Measurements from ENCODE around the gene APELA. TPM values are rescaled to one million over a fixed set of nuclear protein-coding genes. Genes with fewer than 3 reads are reported as not detected.
"Not testable (repeated sequence)": the region's sequence is repeated elsewhere in the genome, so short reads cannot be mapped to it uniquely, and the experiment has no call there.

APELA gene
- total RNA-seq, 4 donors from 2014 or later = 0.22 to 0.51 TPM; not detected in 2

GRCh38 chr4:164924670-164925238, 47.8 kb downstream of the APELA start:
- H3K4me3 ChIP-seq (ENCODE audit: low read depth, poor library complexity, severe bottlenecking) = no peak overlapping the region
- WGBS, 2 donors = 63 to 68% methylated on average over 3 of the region's 3 CpGs
- TF ChIP-seq CTCF (IDR thresholded peaks at IDR 0.05) = no peak
- TF ChIP-seq POLR2A (IDR thresholded peaks at IDR 0.05) = no peak
- intact Hi-C loops (cut with DNase I; ENCODE audit: low total_unique reads) = no loop called here
- no peak for DNase-seq (ENCODE audit: low spot score in 2 of 2)

GRCh38 chr4:164926301-164926700, 49.3 kb downstream of the APELA start:
- intact Hi-C loops (cut with DNase I; ENCODE audit: low total_unique reads) = no loop called here
- WGBS, 2 donors = 23 to 25% methylated on average over 2 of the region's 2 CpGs
- no peak overlapping the region for H3K4me3 ChIP-seq (ENCODE audit: low read depth, poor library complexity, severe bottlenecking)
- TF ChIP-seq POLR2A (IDR thresholded peaks at IDR 0.05) = no peak
- no peak for TF ChIP-seq CTCF (IDR thresholded peaks at IDR 0.05)
- DNase-seq (ENCODE audit: low spot score in 2 of 2) = peak in 1 of 2 donors; percentile 48

GRCh38 chr4:164927101-164927500, 50.1 kb downstream of the APELA start:
- WGBS, 2 donors = 33 to 45% methylated on average over 2 of the region's 2 CpGs
- DNase-seq (ENCODE audit: low spot score in 2 of 2); intact Hi-C loops (cut with DNase I; ENCODE audit: low total_unique reads); H3K4me3 ChIP-seq (ENCODE audit: low read depth, poor library complexity, severe bottlenecking): not testable (repeated sequence)

GRCh38 chr4:164930647-164931046, 53.7 kb downstream of the APELA start:
- intact Hi-C loops (cut with DNase I; ENCODE audit: low total_unique reads) = no loop called here
- WGBS, 2 donors = 77 to 85% methylated on average over 5 of the region's 5 CpGs
- TF ChIP-seq CTCF (IDR thresholded peaks at IDR 0.05) = no peak
- no peak for TF ChIP-seq POLR2A (IDR thresholded peaks at IDR 0.05)
- no peak for DNase-seq (ENCODE audit: low spot score in 2 of 2)
- H3K4me3 ChIP-seq (ENCODE audit: low read depth, poor library complexity, severe bottlenecking) = no peak overlapping the region

GRCh38 chr4:164931551-164932324, 54.8 kb downstream of the APELA start:
- intact Hi-C loops (cut with DNase I; ENCODE audit: low total_unique reads) = no loop called here
- H3K4me3 ChIP-seq (ENCODE audit: low read depth, poor library complexity, severe bottlenecking) = no peak overlapping the region
- DNase-seq (ENCODE audit: low spot score in 2 of 2) = no peak
- TF ChIP-seq POLR2A (IDR thresholded peaks at IDR 0.05) = no peak
- TF ChIP-seq CTCF (IDR thresholded peaks at IDR 0.05) = no peak
- WGBS, 2 donors = 80 to 84% methylated on average over 5 of the region's 5 CpGs

GRCh38 chr4:164933244-164933643, 56.3 kb downstream of the APELA start:
- TF ChIP-seq CTCF (IDR thresholded peaks at IDR 0.05) (no peak), POLR2A (IDR thresholded peaks at IDR 0.05) (no peak)
- no peak overlapping the region for H3K4me3 ChIP-seq (ENCODE audit: low read depth, poor library complexity, severe bottlenecking)
- 90 to 95% methylated on average over 10 to 11 of the region's 11 CpGs for WGBS, 2 donors
- intact Hi-C loops (cut with DNase I; ENCODE audit: low total_unique reads) = no loop called here
- no peak for DNase-seq (ENCODE audit: low spot score in 2 of 2)
